ENCODE data around the gene RNF167. TPM values are rescaled to one million over a fixed set of nuclear protein-coding genes. Genes with fewer than 3 reads are reported as not detected.

RNF167 gene
- total and polyA plus RNA-seq, 2 donors (not counting 3 experiments of a cell fraction or from before 2014, with no cell fraction given): 60.2 to 87.6 TPM

DNA sequence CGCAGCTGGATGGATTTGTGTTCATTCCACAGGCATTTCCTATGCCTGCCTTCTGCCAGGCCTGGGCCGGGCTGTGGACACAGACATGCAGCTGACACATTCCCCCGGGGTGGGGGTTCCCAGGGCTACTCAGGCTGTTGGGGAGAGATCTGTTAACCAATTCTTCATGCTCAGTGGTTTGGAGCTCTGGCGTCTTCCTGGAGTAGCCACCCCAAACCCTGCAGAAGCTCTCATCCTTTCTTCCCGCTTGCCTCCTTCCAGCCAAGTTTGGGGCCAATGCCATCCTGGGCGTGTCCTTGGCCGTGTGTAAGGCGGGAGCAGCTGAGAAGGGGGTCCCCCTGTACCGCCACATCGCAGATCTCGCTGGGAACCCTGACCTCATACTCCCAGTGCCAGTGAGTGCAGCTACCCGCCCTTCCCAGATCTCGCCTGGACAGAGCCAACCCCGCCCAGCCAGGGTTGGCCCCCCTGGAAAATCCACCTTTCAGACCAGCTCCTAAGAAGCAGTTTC lies 13.4 kb downstream of the RNF167 start:
- POLR2A ChIA-PET: interaction anchor here (0.8 to 1.0 kb wide), 3 partner anchors 9 to 14 kb away, joined by 3 to 4 read pairs (median 4); partner anchors contain the start of genes RNF167, SLC25A11 and SPAG7
- no TSS peak for BruUV-seq (replicated peaks)

GRCh38 chr17:4955091-4955490 lies 15.0 kb downstream of the RNF167 start:
- no TSS peak for BruUV-seq (replicated peaks)
- Histone ChIP-seq H3K9me3 (replicated peaks; ENCODE audit: control insufficient read depth, insufficient read depth, low read length) (no peaks in the 10 kb centered on the region), H3K9me1 (replicated peaks; ENCODE audit: control insufficient read depth, extremely low read depth, insufficient read depth, low read length) (no peaks in the 10 kb centered on the region), H3K27ac (ENCODE audit: insufficient read depth, low read depth, low read length) (no peak overlapping the region), H3K4me2 (ENCODE audit: insufficient read depth, low read length) (no peak overlapping the region), H3K79me2 (ENCODE audit: control insufficient read depth, insufficient read depth, low read length) (no peaks in the 10 kb centered on the region), H3K9ac (replicated peaks; ENCODE audit: extremely low read depth, insufficient read depth, low read length) (no peak overlapping the region), H2AFZ (ENCODE audit: low read depth, low read length) (no peak overlapping the region), H4K20me1 (replicated peaks; ENCODE audit: control insufficient read depth, extremely low read depth, insufficient read depth, low read length) (no peaks in the 10 kb centered on the region), H3K36me3 (ENCODE audit: control insufficient read depth in 2 of 2, extremely low read depth in 1 of 2, insufficient read depth in 2 of 2, low read length in 2 of 2) (peaks cover 0 to 7% of the 10 kb centered on the region in 2 experiments), H3K4me1 (ENCODE audit: control insufficient read depth, extremely low read depth, insufficient read depth, low read length) (peaks cover 24% of the 10 kb centered on the region), H3K4me3 (replicated peaks in 1 of 3; ENCODE audit: insufficient read depth in 1 of 3, low read depth in 1 of 3, low read length in 3 of 3) (no peak overlapping the region), H3K27me3 (ENCODE audit: control insufficient read depth in 2 of 2, insufficient read depth in 2 of 2, low read length in 2 of 2) (no peaks in the 10 kb centered on the region)
- intact Hi-C loops (cut with micrococcal nuclease) (no loop called here), dilution Hi-C loops (cut with MboI; ENCODE audit: extremely low pct_ligation_motif_present, low sequenced_read_pairs) (no loop called here)
- no peak for DNase-seq (ENCODE audit: low read depth, low spot score)
- no peak for FAIRE-seq
- POLR2A ChIA-PET: no interaction called here
- TF ChIP-seq EZH2 (IDR thresholded peaks at IDR 0.05; ENCODE audit: borderline replicate concordance, low read depth, low read length, severe bottlenecking) (no peak), FOS (IDR thresholded peaks at IDR 0.05; ENCODE audit: borderline replicate concordance, insufficient read depth, low read length) (no peak), MAX (IDR thresholded peaks at IDR 0.05; ENCODE audit: insufficient read depth, insufficient read length) (no peak), MYC (IDR thresholded peaks at IDR 0.05; ENCODE audit: low read depth, low read length) (no peak), POLR2AphosphoS5 (IDR thresholded peaks at IDR 0.05; ENCODE audit: insufficient read depth, low read depth, low read length) (no peak), CTCF (IDR thresholded peaks at IDR 0.05; ENCODE audit: extremely low read depth in 1 of 2, insufficient read depth in 1 of 2, low read depth in 1 of 2, low read length in 2 of 2) (no peak), JUN (IDR thresholded peaks at IDR 0.05; ENCODE audit: borderline replicate concordance, insufficient read depth, insufficient read length, low read depth) (no peak), POLR2A (IDR thresholded peaks at IDR 0.05; ENCODE audit: low read depth, low read length) (no peak), GATA2 (IDR thresholded peaks at IDR 0.05; ENCODE audit: insufficient read depth, insufficient read length, low read depth, low read length) (no peak)
- CTCF ChIA-PET: interaction anchor here (3.3 kb wide), 1 partner anchor 46 kb away, joined by 22 read pairs; no protein-coding TSS in a partner anchor

More for the DNA sequence above, 13.4 kb downstream of the RNF167 start:
- H3K9me3 ChIP-seq (replicated peaks; ENCODE audit: control insufficient read depth, insufficient read depth, low read length): no peaks in the 10 kb centered on the region
- no peaks in the 10 kb centered on the region for H3K36me3 ChIP-seq (ENCODE audit: control insufficient read depth in 2 of 2, extremely low read depth in 1 of 2, insufficient read depth in 2 of 2, low read length in 2 of 2)
- FAIRE-seq (peak; percentile 90), DNase-seq (ENCODE audit: low read depth, low spot score) (peak; percentile 37)
- no peaks in the 10 kb centered on the region for H3K9me1 ChIP-seq (replicated peaks; ENCODE audit: control insufficient read depth, extremely low read depth, insufficient read depth, low read length)
- TF ChIP-seq FOS (IDR thresholded peaks at IDR 0.05; ENCODE audit: borderline replicate concordance, insufficient read depth, low read length) (no peak), GATA2 (IDR thresholded peaks at IDR 0.05; ENCODE audit: insufficient read depth, insufficient read length, low read depth, low read length) (no peak), POLR2AphosphoS5 (IDR thresholded peaks at IDR 0.05; ENCODE audit: insufficient read depth, low read depth, low read length) (peak; percentile 16), MYC (IDR thresholded peaks at IDR 0.05; ENCODE audit: low read depth, low read length) (no peak)
- no peak overlapping the region for H3K4me3 ChIP-seq (replicated peaks in 1 of 3; ENCODE audit: insufficient read depth in 1 of 3, low read depth in 1 of 3, low read length in 3 of 3)
- peak overlapping the region; percentile 13 for H3K4me2 ChIP-seq (ENCODE audit: insufficient read depth, low read length)
- dilution Hi-C loops (cut with MboI; ENCODE audit: extremely low pct_ligation_motif_present, low sequenced_read_pairs): no loop called here
- peak overlapping the region; percentile 20 for H3K9ac ChIP-seq (replicated peaks; ENCODE audit: extremely low read depth, insufficient read depth, low read length)
- peak overlapping the region; percentile 44 for H2AFZ ChIP-seq (ENCODE audit: low read depth, low read length)
- no peaks in the 10 kb centered on the region for H3K79me2 ChIP-seq (ENCODE audit: control insufficient read depth, insufficient read depth, low read length)
- H3K27ac ChIP-seq (ENCODE audit: insufficient read depth, low read depth, low read length): peak overlapping the region; percentile 27
- peaks cover 24% of the 10 kb centered on the region for H3K4me1 ChIP-seq (ENCODE audit: control insufficient read depth, extremely low read depth, insufficient read depth, low read length)
- CTCF ChIA-PET: interaction anchor here (1.0 to 1.5 kb wide), 4 partner anchors 11 to 45 kb away, joined by 3 to 11 read pairs (median 4); partner anchors contain the start of genes RNF167, SLC25A11 and SPAG7
- intact Hi-C loops (cut with micrococcal nuclease): no loop called here
- no peaks in the 10 kb centered on the region for H4K20me1 ChIP-seq (replicated peaks; ENCODE audit: control insufficient read depth, extremely low read depth, insufficient read depth, low read length)
- no peaks in the 10 kb centered on the region for H3K27me3 ChIP-seq (ENCODE audit: control insufficient read depth in 2 of 2, insufficient read depth in 2 of 2, low read length in 2 of 2)

Measured in endothelial cell of umbilical vein (primary cell).